ENCODE measurements around the gene EGLN3.

Gene EGLN3

DNA sequence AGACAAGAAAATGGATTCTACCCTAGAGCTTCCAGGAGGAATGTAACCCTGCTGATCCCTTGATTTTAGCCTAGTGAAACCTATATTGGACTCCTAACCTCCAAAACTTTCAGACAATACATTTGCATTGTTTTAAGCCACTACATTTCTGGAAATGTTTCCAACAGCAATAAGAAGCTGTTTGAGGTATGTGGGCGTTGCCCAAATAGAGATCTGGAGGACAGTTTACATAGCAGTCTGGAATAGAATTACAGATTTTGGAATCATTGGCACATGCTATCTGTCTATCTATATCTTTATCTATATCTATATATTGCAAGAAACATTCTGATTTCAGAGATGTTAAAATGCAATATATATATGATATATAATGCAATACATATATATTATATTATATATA is 42.4 kb upstream of the EGLN3 start:
- Histone ChIP-seq H2BK5ac (ENCODE audit: low read length) (no peak overlapping the region), H2AK5ac (ENCODE audit: low read length) (no peak overlapping the region), H3K4ac (ENCODE audit: low read depth, low read length) (no peak overlapping the region), H3K4me1 (ENCODE audit: control insufficient read depth, low read depth, low read length) (peaks cover 3% of the 10 kb centered on the region), H2BK15ac (replicated peaks; ENCODE audit: low read depth) (no peak overlapping the region), H3K18ac (ENCODE audit: low read length) (no peak overlapping the region), H3K79me1 (ENCODE audit: low read length) (no peaks in the 10 kb centered on the region), H3K36me3 (ENCODE audit: control insufficient read depth, insufficient read depth, low read length) (no peaks in the 10 kb centered on the region), H3K9ac (ENCODE audit: low read length) (no peak overlapping the region), H3K4me3 (ENCODE audit: low read length) (no peak overlapping the region), H3K56ac (ENCODE audit: low read length) (no peak overlapping the region), H3K23ac (ENCODE audit: low read length) (no peak overlapping the region), H2BK120ac (ENCODE audit: low read depth, low read length) (no peak overlapping the region), H3K4me2 (ENCODE audit: low read length) (no peak overlapping the region), H3K27me3 (ENCODE audit: insufficient read depth, low read length, poor library complexity) (no peaks in the 10 kb centered on the region), H3K27ac (ENCODE audit: low read depth, low read length) (no peak overlapping the region), H3K79me2 (ENCODE audit: control insufficient read depth, insufficient read depth, low read length) (no peaks in the 10 kb centered on the region), H4K8ac (ENCODE audit: low read depth, low read length) (no peak overlapping the region), H4K5ac (ENCODE audit: low read length) (no peak overlapping the region)
- WGBS (ENCODE audit: extremely low coverage, insufficient coverage, low lambda C conversion rate): no CpG with 5 or more reads among the region's 1 CpG
- no peak for DNase-seq

DNA sequence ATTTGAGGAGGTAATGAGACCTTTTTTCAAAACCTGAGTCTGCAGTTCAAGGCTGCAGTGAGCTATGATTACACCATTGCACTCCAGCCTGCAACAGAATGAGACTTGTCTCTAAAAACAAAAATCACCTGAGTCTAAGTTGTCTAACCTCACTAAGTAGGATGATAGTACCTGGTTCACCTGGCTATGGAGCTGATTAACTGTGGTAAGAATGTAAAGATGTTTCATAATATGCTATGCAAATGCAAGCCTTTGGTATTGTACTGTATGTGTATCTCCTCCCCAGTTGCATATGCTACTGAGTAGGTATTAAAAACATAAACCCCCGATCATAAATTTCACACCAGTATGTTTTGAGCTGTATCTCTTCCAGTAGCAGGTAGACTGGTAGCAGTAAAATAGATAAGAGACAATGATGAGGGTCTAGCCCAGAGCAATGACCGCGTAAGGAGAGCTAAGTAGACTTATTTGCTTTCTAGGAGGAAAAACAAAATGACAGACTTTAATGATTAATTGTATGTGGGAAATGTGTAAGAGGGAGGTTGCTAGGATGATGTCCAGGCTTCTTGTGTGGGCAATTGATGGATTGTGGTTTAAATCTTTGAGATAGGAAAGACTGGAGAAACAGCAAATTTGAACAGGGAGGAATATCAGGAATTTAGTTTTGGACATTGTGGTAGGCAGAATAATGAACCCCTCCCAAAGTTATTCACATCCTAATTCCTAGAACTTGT is 41.6 kb upstream of the EGLN3 start:
- Histone ChIP-seq H3K9ac (ENCODE audit: low read length) (no peak overlapping the region), H3K56ac (ENCODE audit: low read length) (no peak overlapping the region), H3K27me3 (ENCODE audit: insufficient read depth, low read length, poor library complexity) (no peaks in the 10 kb centered on the region), H3K4me3 (ENCODE audit: low read length) (no peak overlapping the region), H3K27ac (ENCODE audit: low read depth, low read length) (no peak overlapping the region), H3K4me1 (ENCODE audit: control insufficient read depth, low read depth, low read length) (peaks cover 3% of the 10 kb centered on the region), H2BK15ac (replicated peaks; ENCODE audit: low read depth) (no peak overlapping the region), H2AK5ac (ENCODE audit: low read length) (no peak overlapping the region), H3K79me2 (ENCODE audit: control insufficient read depth, insufficient read depth, low read length) (no peaks in the 10 kb centered on the region), H4K5ac (ENCODE audit: low read length) (no peak overlapping the region), H3K18ac (ENCODE audit: low read length) (no peak overlapping the region), H4K8ac (ENCODE audit: low read depth, low read length) (no peak overlapping the region), H2BK120ac (ENCODE audit: low read depth, low read length) (no peak overlapping the region), H3K4me2 (ENCODE audit: low read length) (no peak overlapping the region), H2BK5ac (ENCODE audit: low read length) (no peak overlapping the region), H3K36me3 (ENCODE audit: control insufficient read depth, insufficient read depth, low read length) (no peaks in the 10 kb centered on the region), H3K79me1 (ENCODE audit: low read length) (no peaks in the 10 kb centered on the region), H3K23ac (ENCODE audit: low read length) (no peak overlapping the region), H3K4ac (ENCODE audit: low read depth, low read length) (no peak overlapping the region)
- WGBS (ENCODE audit: extremely low coverage, insufficient coverage, low lambda C conversion rate): no CpG with 5 or more reads among the region's 3 CpGs
- no peak for DNase-seq

DNA sequence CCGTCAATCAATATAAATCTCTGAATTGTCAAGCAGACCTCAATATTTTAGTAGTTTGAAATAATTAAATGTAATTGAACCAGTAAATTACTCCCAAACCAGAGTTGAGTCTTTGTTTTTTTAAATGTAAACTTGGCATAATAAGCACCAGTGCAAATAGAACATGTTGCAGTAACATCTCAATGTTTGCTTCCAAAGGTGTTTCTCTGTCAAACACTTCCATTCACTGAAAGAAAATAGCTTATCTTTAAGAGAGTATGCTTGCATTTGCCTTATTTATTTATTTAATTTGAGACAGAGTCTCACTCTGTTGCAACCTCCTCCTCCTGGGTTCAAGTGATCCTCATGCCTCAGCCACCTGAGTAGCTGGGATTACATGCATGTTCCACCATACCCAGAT is 39.9 kb upstream of the EGLN3 start:
- Histone ChIP-seq H3K18ac (ENCODE audit: low read length) (no peak overlapping the region), H4K5ac (ENCODE audit: low read length) (no peak overlapping the region), H3K56ac (ENCODE audit: low read length) (no peak overlapping the region), H4K8ac (ENCODE audit: low read depth, low read length) (no peak overlapping the region), H3K79me2 (ENCODE audit: control insufficient read depth, insufficient read depth, low read length) (no peaks in the 10 kb centered on the region), H2AK5ac (ENCODE audit: low read length) (no peak overlapping the region), H3K79me1 (ENCODE audit: low read length) (no peaks in the 10 kb centered on the region), H3K9ac (ENCODE audit: low read length) (no peak overlapping the region), H3K27me3 (ENCODE audit: insufficient read depth, low read length, poor library complexity) (no peaks in the 10 kb centered on the region), H3K4me2 (ENCODE audit: low read length) (no peak overlapping the region), H2BK120ac (ENCODE audit: low read depth, low read length) (no peak overlapping the region), H3K27ac (ENCODE audit: low read depth, low read length) (no peak overlapping the region), H2BK15ac (replicated peaks; ENCODE audit: low read depth) (no peak overlapping the region), H3K4me1 (ENCODE audit: control insufficient read depth, low read depth, low read length) (peaks cover 3% of the 10 kb centered on the region), H2BK5ac (ENCODE audit: low read length) (no peak overlapping the region), H3K23ac (ENCODE audit: low read length) (no peak overlapping the region), H3K36me3 (ENCODE audit: control insufficient read depth, insufficient read depth, low read length) (no peaks in the 10 kb centered on the region), H3K4ac (ENCODE audit: low read depth, low read length) (no peak overlapping the region), H3K4me3 (ENCODE audit: low read length) (no peak overlapping the region)
- WGBS (ENCODE audit: extremely low coverage, insufficient coverage, low lambda C conversion rate): no CpG with 5 or more reads among the region's 1 CpG
- no peak for DNase-seq

DNA sequence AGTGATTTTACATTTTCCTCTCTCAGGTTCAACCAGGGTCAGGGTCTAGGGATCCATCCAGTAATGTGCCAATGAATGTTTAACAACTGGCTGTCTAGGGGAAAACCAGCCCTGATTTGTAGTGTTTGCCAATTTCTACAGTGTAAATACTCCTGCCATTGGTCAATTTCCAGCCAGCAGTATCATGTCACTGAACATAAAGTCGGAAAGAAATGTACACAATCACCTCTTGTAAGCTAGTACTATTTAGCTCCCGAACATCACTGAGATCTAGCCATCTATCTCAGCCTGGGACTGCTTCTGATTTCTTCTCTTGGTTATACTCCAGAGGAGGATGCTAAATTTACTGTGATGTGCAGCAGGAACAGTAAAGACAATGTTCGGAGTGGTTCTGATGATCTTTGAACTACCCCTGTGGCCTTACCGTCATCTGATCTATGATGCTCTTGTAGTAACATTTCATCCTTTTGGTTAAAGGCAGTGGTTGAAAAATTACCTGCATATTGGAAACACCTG is 36.7 kb upstream of the EGLN3 start:
- Histone ChIP-seq H3K27me3 (ENCODE audit: insufficient read depth, low read length, poor library complexity) (no peaks in the 10 kb centered on the region), H2BK120ac (ENCODE audit: low read depth, low read length) (no peak overlapping the region), H3K18ac (ENCODE audit: low read length) (no peak overlapping the region), H3K79me1 (ENCODE audit: low read length) (no peaks in the 10 kb centered on the region), H3K56ac (ENCODE audit: low read length) (no peak overlapping the region), H3K27ac (ENCODE audit: low read depth, low read length) (no peak overlapping the region), H3K9ac (ENCODE audit: low read length) (no peak overlapping the region), H3K36me3 (ENCODE audit: control insufficient read depth, insufficient read depth, low read length) (no peaks in the 10 kb centered on the region), H4K5ac (ENCODE audit: low read length) (no peak overlapping the region), H2AK5ac (ENCODE audit: low read length) (no peak overlapping the region), H4K8ac (ENCODE audit: low read depth, low read length) (no peak overlapping the region), H2BK15ac (replicated peaks; ENCODE audit: low read depth) (no peak overlapping the region), H3K4me2 (ENCODE audit: low read length) (no peak overlapping the region), H3K4me3 (ENCODE audit: low read length) (no peak overlapping the region), H3K23ac (ENCODE audit: low read length) (no peak overlapping the region), H3K79me2 (ENCODE audit: control insufficient read depth, insufficient read depth, low read length) (no peaks in the 10 kb centered on the region), H3K4me1 (ENCODE audit: control insufficient read depth, low read depth, low read length) (peaks cover 3% of the 10 kb centered on the region), H3K4ac (ENCODE audit: low read depth, low read length) (no peak overlapping the region), H2BK5ac (ENCODE audit: low read length) (no peak overlapping the region)
- no peak for DNase-seq
- no CpG with 5 or more reads among the region's 4 CpGs for WGBS (ENCODE audit: extremely low coverage, insufficient coverage, low lambda C conversion rate)

DNA sequence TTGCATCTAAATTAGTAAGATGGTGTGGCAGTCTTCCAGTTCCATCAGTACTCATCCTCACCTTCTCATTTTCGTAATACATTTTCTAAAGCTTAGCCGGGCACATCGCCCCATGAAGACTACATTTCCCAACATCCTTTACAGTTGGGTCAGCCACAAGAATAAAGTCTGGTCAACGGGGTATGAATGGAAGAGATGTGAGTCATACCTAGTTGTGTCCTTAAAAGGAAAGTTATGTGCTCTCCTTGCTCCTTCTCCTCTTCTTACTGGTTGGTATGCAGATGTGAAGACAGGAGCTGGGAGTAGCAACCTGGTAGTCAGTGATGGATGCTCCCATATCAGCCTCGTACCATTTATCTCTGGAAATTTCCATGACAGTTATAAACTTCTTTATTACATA is 35.9 kb upstream of the EGLN3 start:
- Histone ChIP-seq H3K4me1 (ENCODE audit: control insufficient read depth, low read depth, low read length) (peaks cover 3% of the 10 kb centered on the region), H4K5ac (ENCODE audit: low read length) (no peak overlapping the region), H2AK5ac (ENCODE audit: low read length) (no peak overlapping the region), H3K36me3 (ENCODE audit: control insufficient read depth, insufficient read depth, low read length) (no peaks in the 10 kb centered on the region), H3K27ac (ENCODE audit: low read depth, low read length) (no peak overlapping the region), H3K9ac (ENCODE audit: low read length) (no peak overlapping the region), H4K8ac (ENCODE audit: low read depth, low read length) (no peak overlapping the region), H3K27me3 (ENCODE audit: insufficient read depth, low read length, poor library complexity) (no peaks in the 10 kb centered on the region), H3K18ac (ENCODE audit: low read length) (no peak overlapping the region), H3K23ac (ENCODE audit: low read length) (no peak overlapping the region), H3K79me1 (ENCODE audit: low read length) (no peaks in the 10 kb centered on the region), H3K56ac (ENCODE audit: low read length) (no peak overlapping the region), H2BK15ac (replicated peaks; ENCODE audit: low read depth) (no peak overlapping the region), H3K79me2 (ENCODE audit: control insufficient read depth, insufficient read depth, low read length) (no peaks in the 10 kb centered on the region), H3K4me3 (ENCODE audit: low read length) (no peak overlapping the region), H2BK5ac (ENCODE audit: low read length) (no peak overlapping the region), H3K4ac (ENCODE audit: low read depth, low read length) (no peak overlapping the region), H3K4me2 (ENCODE audit: low read length) (no peak overlapping the region), H2BK120ac (ENCODE audit: low read depth, low read length) (no peak overlapping the region)
- DNase-seq: peak; percentile 96
- WGBS (ENCODE audit: extremely low coverage, insufficient coverage, low lambda C conversion rate): no CpG with 5 or more reads among the region's 5 CpGs

DNA sequence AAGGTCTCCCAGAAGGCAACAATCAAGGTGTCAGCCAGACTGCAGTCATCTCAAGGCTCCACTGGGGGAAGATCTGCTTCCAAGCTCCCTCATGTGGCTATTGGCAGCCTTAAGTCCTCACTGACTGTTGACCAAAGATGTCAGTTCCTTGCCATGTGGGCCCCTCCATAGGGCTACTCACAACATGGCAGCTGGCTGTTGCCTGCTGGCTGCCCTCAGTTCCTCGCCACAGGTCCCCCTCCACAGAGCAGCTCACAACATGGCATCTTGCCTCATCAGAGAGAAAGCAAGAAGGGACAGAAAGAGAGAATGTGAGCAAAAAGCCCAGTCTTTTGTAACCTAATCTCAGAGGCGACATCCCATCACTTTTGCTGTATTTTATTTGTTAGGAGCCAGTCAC is 34.4 kb upstream of the EGLN3 start:
- Histone ChIP-seq H2AK5ac (ENCODE audit: low read length) (no peak overlapping the region), H3K79me2 (ENCODE audit: control insufficient read depth, insufficient read depth, low read length) (no peaks in the 10 kb centered on the region), H3K4me2 (ENCODE audit: low read length) (no peak overlapping the region), H3K23ac (ENCODE audit: low read length) (no peak overlapping the region), H3K4me1 (ENCODE audit: control insufficient read depth, low read depth, low read length) (peaks cover 3% of the 10 kb centered on the region), H3K56ac (ENCODE audit: low read length) (no peak overlapping the region), H2BK120ac (ENCODE audit: low read depth, low read length) (no peak overlapping the region), H2BK5ac (ENCODE audit: low read length) (no peak overlapping the region), H3K4ac (ENCODE audit: low read depth, low read length) (no peak overlapping the region), H3K27ac (ENCODE audit: low read depth, low read length) (no peak overlapping the region), H4K8ac (ENCODE audit: low read depth, low read length) (no peak overlapping the region), H4K5ac (ENCODE audit: low read length) (no peak overlapping the region), H3K9ac (ENCODE audit: low read length) (no peak overlapping the region), H2BK15ac (replicated peaks; ENCODE audit: low read depth) (no peak overlapping the region), H3K36me3 (ENCODE audit: control insufficient read depth, insufficient read depth, low read length) (no peaks in the 10 kb centered on the region), H3K79me1 (ENCODE audit: low read length) (no peaks in the 10 kb centered on the region), H3K27me3 (ENCODE audit: insufficient read depth, low read length, poor library complexity) (no peaks in the 10 kb centered on the region), H3K4me3 (ENCODE audit: low read length) (no peak overlapping the region), H3K18ac (ENCODE audit: low read length) (no peak overlapping the region)
- DNase-seq: peak; percentile 30
- no CpG with 5 or more reads among the region's 2 CpGs for WGBS (ENCODE audit: extremely low coverage, insufficient coverage, low lambda C conversion rate)
